Activated CD4-positive, alpha-beta memory T cell treated with anti-CD3 and anti-CD28 coated beads for 36 hours (primary cell): ENCODE data around the gene DNAAF8. TPM values are rescaled to one million over a fixed set of nuclear protein-coding genes. Genes with fewer than 3 reads are reported as not detected.
"Not testable (repeated sequence)": the region's sequence is repeated elsewhere in the genome, so short reads cannot be mapped to it uniquely, and the experiment has no call there.

ENCODE experiments used
- CTCF ChIA-PET: fragments of 350-600 bp; sonication (Branson Sonifier 250); formaldehyde crosslinking; loops from one replicate; lab custom pipeline; 2021; ENCODE audit warnings: antibody characterized with exemption, inconsistent platforms; lab: Charles Lee
- POLR2A ChIA-PET: fragments of 350-600 bp; sonication (Branson Sonifier 250); formaldehyde crosslinking; loops from one replicate; lab custom pipeline; 2021; ENCODE audit warnings: antibody characterized with exemption; lab: Charles Lee
- DNase-seq: peaks from one replicate; pipeline ENCODE4 v3.0.0-alpha.2; 2020
- H3K27ac Mint-ChIP-seq: one replicate; pipeline ENCODE4 v1.8.0; 2021; ENCODE audit warnings: mixed read lengths
- H3K27me3 Mint-ChIP-seq: one replicate; pipeline ENCODE4 v1.8.0; 2021; ENCODE audit warnings: mixed read lengths
- H3K36me3 Mint-ChIP-seq: one replicate; pipeline ENCODE4 v1.8.0; 2021; ENCODE audit warnings: mixed read lengths
- H3K4me1 Mint-ChIP-seq: one replicate; pipeline ENCODE4 v1.8.0; 2021; ENCODE audit warnings: low read depth, mixed read lengths
- H3K4me3 Mint-ChIP-seq: one replicate; pipeline ENCODE4 v1.8.0; 2021; ENCODE audit warnings: mild to moderate bottlenecking, mixed read lengths
- H3K9me3 Mint-ChIP-seq: one replicate; pipeline ENCODE4 v1.8.0; 2021; ENCODE audit warnings: mixed read lengths
- intact Hi-C: fragments of 100-400 bp; cut with micrococcal nuclease; formaldehyde crosslinking; loops from one replicate; pipeline ENCODE4 v1.15.1; 2023
- total RNA-seq, 2 experiments: library from RNA; stranded (reverse); gene quantifications; one replicate each; pipeline ENCODE4 v1.2.3, GENCODE V29; 2021

The DNAAF8 gene
- total RNA-seq, 2 experiments from 2014 or later, result 0.31 TPM; not detected in 1

- Mint-ChIP-seq H3K4me3 (no peak overlapping the region), H3K27ac (no peak overlapping the region), H3K36me3 (no peaks in the 10 kb centered on the region), H3K9me3 (no peaks in the 10 kb centered on the region), H3K27me3 (no peaks in the 10 kb centered on the region), H3K4me1 (no peaks in the 10 kb centered on the region)
- CTCF ChIA-PET, result no interaction called here
- DNase-seq, result no peak
- POLR2A ChIA-PET, result no interaction called here
- intact Hi-C loops, result no loop called here
Observed at GRCh38 chr16:4780235-4780634, 45.9 kb downstream of the DNAAF8 start.

DNA sequence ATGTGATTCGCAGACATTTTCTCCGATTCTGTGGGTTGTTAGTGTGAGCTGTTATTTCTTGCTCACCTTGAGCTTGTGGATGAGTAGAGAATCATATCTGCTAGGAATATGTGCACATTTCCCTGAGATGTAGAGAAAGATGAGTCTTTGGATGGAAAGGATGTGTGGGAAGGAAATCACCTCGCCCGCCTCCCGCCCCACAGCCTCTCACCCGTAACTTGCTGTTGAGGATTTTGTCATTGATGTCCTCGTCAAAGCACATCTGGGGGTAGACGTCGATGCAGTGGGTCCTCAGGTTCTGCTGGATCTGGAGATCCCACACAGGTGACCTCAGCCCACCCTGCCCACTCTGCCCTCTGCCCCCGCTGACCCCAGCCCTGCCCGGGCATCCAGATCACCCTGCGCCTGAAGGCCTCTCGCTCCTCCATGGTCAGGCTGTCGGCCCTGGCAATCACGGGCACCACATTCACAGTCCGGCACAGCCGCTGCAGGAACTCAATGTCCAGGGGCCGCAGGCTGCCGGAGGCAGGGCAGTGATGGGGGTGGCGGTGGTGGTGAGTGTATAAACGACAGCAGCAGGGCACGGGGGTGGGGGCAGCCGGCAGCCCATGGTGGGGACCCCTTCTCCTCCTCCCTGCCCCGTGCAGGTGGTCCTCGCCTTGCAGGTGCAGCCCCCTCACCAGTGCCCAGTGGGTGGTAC is 49.1 kb downstream of the DNAAF8 start:
- no peak overlapping the region for H3K27ac Mint-ChIP-seq
- no peak for DNase-seq
- H3K27me3 Mint-ChIP-seq, result no peaks in the 10 kb centered on the region
- intact Hi-C loops, result no loop called here
- POLR2A ChIA-PET, result no interaction called here
- H3K9me3 Mint-ChIP-seq, result no peaks in the 10 kb centered on the region
- CTCF ChIA-PET, result no interaction called here
- H3K4me3 Mint-ChIP-seq, result no peak overlapping the region
- H3K4me1 Mint-ChIP-seq, result no peaks in the 10 kb centered on the region
- H3K36me3 Mint-ChIP-seq, result no peaks in the 10 kb centered on the region

DNA sequence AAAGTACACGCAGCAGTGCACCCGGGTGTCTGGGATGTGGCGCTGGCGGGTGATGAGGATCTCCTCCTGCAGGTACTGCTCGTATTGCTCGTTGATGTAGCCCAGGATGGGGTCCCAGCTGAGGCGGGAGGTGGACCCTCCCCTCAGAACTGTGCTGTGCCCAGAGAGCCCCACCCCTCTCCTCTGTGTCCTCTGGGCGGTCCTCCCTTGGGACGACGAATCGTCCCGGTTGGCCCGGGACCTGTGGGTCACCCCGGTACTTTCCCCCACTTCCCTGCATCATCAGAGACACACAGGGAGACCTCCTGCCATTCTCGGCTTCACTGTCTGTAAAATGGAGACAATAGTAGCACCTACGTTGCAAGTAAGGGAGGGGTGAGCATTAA is 49.6 kb downstream of the DNAAF8 start:
- Mint-ChIP-seq H3K36me3 (no peaks in the 10 kb centered on the region), H3K4me1 (no peaks in the 10 kb centered on the region), H3K4me3 (no peak overlapping the region), H3K27me3 (no peaks in the 10 kb centered on the region), H3K9me3 (no peaks in the 10 kb centered on the region), H3K27ac (no peak overlapping the region)
- no peak for DNase-seq
- ChIA-PET POLR2A (no interaction called here), CTCF (no interaction called here)
- intact Hi-C loops, result no loop called here

DNA sequence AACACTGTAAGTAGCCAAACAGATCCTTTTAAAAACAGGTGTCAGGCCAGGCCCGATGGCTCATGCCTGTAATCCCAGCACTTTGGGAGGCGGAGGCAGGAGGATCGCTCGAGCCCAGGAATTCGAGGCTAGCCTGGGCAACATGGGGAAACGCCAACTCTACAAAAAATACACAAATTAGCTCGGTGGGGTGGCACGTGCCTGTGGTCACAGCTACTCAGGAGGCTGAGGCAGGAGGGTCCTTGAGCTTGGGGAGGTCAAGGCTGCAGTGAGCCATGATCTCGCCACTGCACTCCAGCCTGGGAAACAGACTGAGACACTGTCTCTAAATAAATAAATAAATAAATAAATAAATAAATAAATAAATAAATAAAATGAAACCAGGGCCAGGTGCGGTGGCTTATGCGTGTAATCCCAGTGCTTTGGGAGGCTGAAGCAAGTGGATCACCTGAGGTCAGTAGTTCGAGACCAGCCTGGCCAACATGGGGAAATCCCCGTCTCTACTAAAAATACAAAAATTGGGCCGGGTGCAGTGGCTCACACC is 50.2 kb downstream of the DNAAF8 start:
- H3K9me3 Mint-ChIP-seq, intact Hi-C loops, DNase-seq, H3K4me1 Mint-ChIP-seq, H3K4me3 Mint-ChIP-seq, H3K27me3 Mint-ChIP-seq, CTCF ChIA-PET, H3K36me3 Mint-ChIP-seq, POLR2A ChIA-PET, H3K27ac Mint-ChIP-seq: not testable (repeated sequence)

- no peaks in the 10 kb centered on the region for H3K36me3 Mint-ChIP-seq
- intact Hi-C loops, result no loop called here
- CTCF ChIA-PET, result no interaction called here
Observed at GRCh38 chr16:4785758-4786433, 51.6 kb downstream of the DNAAF8 start.

DNA sequence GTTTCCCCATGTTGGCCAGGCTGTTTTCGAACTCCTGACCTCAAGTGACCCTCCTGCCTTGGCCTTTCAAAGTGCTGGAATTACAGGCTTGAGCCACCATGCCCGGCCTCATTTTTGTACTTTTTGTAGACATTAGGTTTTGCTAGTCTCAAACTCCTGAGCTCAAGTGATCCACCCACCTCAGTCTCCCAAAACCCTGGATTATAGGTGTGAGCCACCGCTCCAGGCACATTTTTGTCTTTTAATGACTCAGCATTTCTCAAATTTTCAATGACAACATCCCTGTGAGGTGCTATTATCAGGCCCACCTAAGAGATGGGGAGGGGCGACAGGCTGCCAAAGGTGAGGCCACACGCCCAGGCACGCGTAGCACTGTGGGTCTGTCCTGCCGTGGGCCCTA is 52.7 kb downstream of the DNAAF8 start:
- POLR2A ChIA-PET, result no interaction called here
- intact Hi-C loops, result no loop called here
- no peak for DNase-seq
- CTCF ChIA-PET, result no interaction called here
- no peaks in the 10 kb centered on the region for H3K9me3 Mint-ChIP-seq
- no peak overlapping the region for H3K4me3 Mint-ChIP-seq
- H3K27ac Mint-ChIP-seq, result no peak overlapping the region
- no peaks in the 10 kb centered on the region for H3K36me3 Mint-ChIP-seq
- H3K4me1 Mint-ChIP-seq, result peaks cover 6% of the 10 kb centered on the region
- H3K27me3 Mint-ChIP-seq, result peaks cover 3% of the 10 kb centered on the region

More at GRCh38 chr16:4785758-4786433, 51.6 kb downstream of the DNAAF8 start:
- H3K27me3 Mint-ChIP-seq, result no peaks in the 10 kb centered on the region
- no peak overlapping the region for H3K4me3 Mint-ChIP-seq
- POLR2A ChIA-PET, result no interaction called here
- no peaks in the 10 kb centered on the region for H3K9me3 Mint-ChIP-seq
- DNase-seq, result no peak
- H3K4me1 Mint-ChIP-seq, result peaks cover 3% of the 10 kb centered on the region
- H3K27ac Mint-ChIP-seq, result no peak overlapping the region

DNA sequence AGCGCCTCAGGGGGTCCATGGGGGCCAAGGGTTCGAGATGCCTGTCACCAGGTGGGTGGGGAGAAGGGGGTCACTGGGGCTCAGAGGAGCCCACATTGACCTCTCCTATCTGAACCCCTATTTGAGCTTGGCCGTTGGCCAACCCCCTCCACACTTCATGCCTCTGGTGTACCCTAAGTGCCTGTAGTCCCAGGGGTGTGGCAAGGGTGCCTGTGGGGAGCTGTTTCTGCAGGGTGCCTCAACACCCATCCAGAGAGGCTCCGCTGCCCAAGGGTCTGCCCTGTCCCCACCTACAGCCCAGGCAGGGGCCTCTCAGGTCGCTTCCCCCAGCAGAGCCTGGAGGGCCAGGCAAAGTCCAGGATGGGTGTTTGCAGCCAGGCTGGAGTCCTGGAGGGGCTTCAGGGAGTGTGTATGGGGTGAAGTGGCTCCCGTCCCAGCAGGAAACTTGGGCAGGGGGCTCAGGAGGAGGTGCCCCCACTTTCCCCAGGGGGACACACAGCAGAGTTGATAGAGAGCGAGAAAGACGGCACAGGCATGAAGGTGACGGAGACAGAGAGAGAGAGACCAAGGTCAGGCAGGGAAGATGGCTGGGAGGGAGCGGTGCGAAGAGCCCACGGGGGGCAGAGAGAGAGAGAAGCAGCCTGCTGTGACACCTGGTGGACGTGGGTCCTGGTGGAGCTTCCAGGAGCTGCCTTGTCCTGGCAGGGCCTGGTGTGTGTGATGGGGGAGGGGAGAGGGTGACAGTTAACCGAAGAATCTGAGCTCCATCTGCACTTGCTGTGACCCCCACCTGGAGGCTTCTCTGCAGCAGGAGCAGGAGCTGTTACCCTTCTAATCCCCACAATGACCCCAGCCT is 53.5 kb downstream of the DNAAF8 start, which contains the start of gene SEPTIN12:
Gene SEPTIN12, minus strand, starts transcription at position 719 of the 856 bp plus-strand sequence. Its CDS starts 700 bp downstream, at position 19.
- CTCF ChIA-PET, result no interaction called here
- Mint-ChIP-seq H3K36me3 (no peaks in the 10 kb centered on the region), H3K4me1 (peaks cover 6% of the 10 kb centered on the region), H3K27ac (no peak within 1 kb of the TSS), H3K4me3 (no peak within 1 kb of the TSS), H3K9me3 (no peaks in the 10 kb centered on the region), H3K27me3 (peaks cover 3% of the 10 kb centered on the region)
- DNase-seq, result no peak
- POLR2A ChIA-PET, result no interaction called here
- intact Hi-C loops, result no loop called here

- Mint-ChIP-seq H3K4me3 (no peak overlapping the region), H3K4me1 (peaks cover 6% of the 10 kb centered on the region), H3K9me3 (no peaks in the 10 kb centered on the region), H3K27me3 (peaks cover 3% of the 10 kb centered on the region), H3K36me3 (no peaks in the 10 kb centered on the region), H3K27ac (no peak overlapping the region)
- CTCF ChIA-PET, result interaction anchor here (0.6 kb wide), 1 partner anchor 13 kb away, joined by 3 read pairs; no protein-coding TSS in a partner anchor
- no peak for DNase-seq
- intact Hi-C loops, result no loop called here
- POLR2A ChIA-PET, result no interaction called here
Observed at GRCh38 chr16:4788489-4788889, 54.2 kb downstream of the DNAAF8 start.

DNA sequence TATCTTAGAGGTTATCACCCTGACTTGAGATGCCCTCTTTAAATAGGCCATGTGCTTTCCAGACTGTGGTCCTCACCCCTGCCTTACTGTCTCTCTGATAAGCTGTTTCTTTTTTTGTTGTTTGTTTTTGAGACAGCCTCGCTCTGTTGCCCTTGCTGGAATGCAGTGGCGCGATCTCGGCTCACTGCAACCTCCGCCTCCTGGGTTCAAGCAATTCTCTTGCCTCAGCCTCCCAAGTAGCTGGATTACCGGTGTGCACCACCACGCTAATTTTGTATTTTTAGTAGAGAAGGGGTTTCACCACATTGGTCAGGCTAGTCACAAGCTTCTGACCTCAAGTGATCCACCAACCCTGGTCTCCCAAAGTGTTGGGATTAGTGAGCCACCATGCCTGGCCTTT is 54.6 kb downstream of the DNAAF8 start:
- peaks cover 3% of the 10 kb centered on the region for H3K27me3 Mint-ChIP-seq
- DNase-seq, result no peak
- CTCF ChIA-PET, result interaction anchor here (0.6 kb wide), 1 partner anchor 13 kb away, joined by 3 read pairs; no protein-coding TSS in a partner anchor
- no peaks in the 10 kb centered on the region for H3K36me3 Mint-ChIP-seq
- peaks cover 6% of the 10 kb centered on the region for H3K4me1 Mint-ChIP-seq
- no peaks in the 10 kb centered on the region for H3K9me3 Mint-ChIP-seq
- POLR2A ChIA-PET, result no interaction called here
- intact Hi-C loops, result no loop called here
- H3K4me3 Mint-ChIP-seq, result no peak overlapping the region
- no peak overlapping the region for H3K27ac Mint-ChIP-seq

DNA sequence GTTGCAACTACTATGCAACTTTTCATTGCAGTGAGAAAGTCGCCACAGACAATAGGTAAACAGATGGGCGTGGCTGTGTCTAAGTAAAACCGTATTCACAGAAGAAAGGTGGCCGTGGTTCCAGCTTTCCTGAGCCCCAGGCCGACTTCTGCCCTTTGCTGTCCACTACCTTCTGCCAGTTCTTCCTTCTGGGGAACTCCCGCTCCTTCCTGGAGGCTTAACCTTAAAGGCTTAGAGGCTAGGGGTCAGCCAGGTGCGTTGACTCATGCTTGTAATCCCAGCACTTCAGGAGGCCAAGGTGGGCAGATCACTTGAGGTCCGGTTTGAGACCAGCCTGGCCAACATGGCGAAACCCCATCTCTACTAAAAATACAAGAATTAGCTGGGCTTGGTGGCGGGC is 55.9 kb downstream of the DNAAF8 start:
- no peak overlapping the region for H3K27ac Mint-ChIP-seq
- no peak for DNase-seq
- intact Hi-C loops, result no loop called here
- no peaks in the 10 kb centered on the region for H3K9me3 Mint-ChIP-seq
- CTCF ChIA-PET, result no interaction called here
- H3K4me3 Mint-ChIP-seq, result no peak overlapping the region
- peaks cover 6% of the 10 kb centered on the region for H3K4me1 Mint-ChIP-seq
- peaks cover 3% of the 10 kb centered on the region for H3K27me3 Mint-ChIP-seq
- POLR2A ChIA-PET, result no interaction called here
- H3K36me3 Mint-ChIP-seq, result no peaks in the 10 kb centered on the region

- ChIA-PET CTCF (no interaction called here), POLR2A (no interaction called here)
- H3K27me3 Mint-ChIP-seq, result peaks cover 3% of the 10 kb centered on the region
- H3K36me3 Mint-ChIP-seq, result no peaks in the 10 kb centered on the region
- DNase-seq, result peak; percentile 21
- H3K4me3 Mint-ChIP-seq, result no peak overlapping the region
- no peaks in the 10 kb centered on the region for H3K9me3 Mint-ChIP-seq
- peaks cover 6% of the 10 kb centered on the region for H3K4me1 Mint-ChIP-seq
- H3K27ac Mint-ChIP-seq, result no peak overlapping the region
- intact Hi-C loops, result no loop called here
Observed at GRCh38 chr16:4790871-4791270, 56.5 kb downstream of the DNAAF8 start.

DNA sequence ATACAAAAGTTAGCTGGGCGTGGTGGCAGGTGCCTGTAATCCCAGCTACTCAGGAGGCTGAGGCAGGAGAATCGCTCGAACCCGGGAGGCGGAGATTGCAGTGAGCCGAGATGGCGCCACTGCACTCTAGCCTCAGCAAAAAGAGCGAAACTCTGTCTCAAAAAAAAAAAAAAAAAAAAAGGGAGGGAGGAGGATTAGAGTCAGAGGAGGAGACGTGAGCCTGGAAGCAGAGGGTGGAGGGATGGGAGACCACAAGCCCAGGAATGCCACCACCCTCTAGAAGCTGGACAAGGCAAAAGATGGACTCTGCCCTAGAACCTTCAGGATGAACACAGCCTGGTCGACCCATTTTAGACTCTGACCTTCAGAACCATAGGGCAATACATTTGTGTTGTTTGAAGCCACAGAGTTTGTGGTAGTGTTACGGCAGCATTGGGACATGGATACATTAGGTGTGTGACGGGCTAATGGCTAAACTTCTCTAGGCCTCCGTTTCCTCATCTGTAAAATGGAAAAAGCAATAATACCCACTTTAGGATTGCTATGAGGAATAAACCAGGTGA is 58.7 kb downstream of the DNAAF8 start:
- no peaks in the 10 kb centered on the region for H3K9me3 Mint-ChIP-seq
- peaks cover 6% of the 10 kb centered on the region for H3K4me1 Mint-ChIP-seq
- H3K36me3 Mint-ChIP-seq, result no peaks in the 10 kb centered on the region
- CTCF ChIA-PET, result no interaction called here
- no peak overlapping the region for H3K27ac Mint-ChIP-seq
- H3K4me3 Mint-ChIP-seq, result no peak overlapping the region
- H3K27me3 Mint-ChIP-seq, result peaks cover 3% of the 10 kb centered on the region
- POLR2A ChIA-PET, result no interaction called here
- no peak for DNase-seq
- intact Hi-C loops, result no loop called here
